GM19238 (cell line): Measurements from ENCODE around the gene BNIP1.
"Not testable (repeated sequence)": the region's sequence is repeated elsewhere in the genome, so short reads cannot be mapped to it uniquely, and the experiment has no call there.

Experiments used
- DNase-seq: peaks from one replicate; pipeline ENCODE4 v3.0.0; 2011; ENCODE audit warnings: low spot score; ENCODE audit not compliant: insufficient read length

BNIP1 gene

GRCh38 chr5:173144200-173145176 is at the start of gene BNIP1:
BNIP1 (plus strand) TSS chr5:173144531; CDS start chr5:173144546, 15 bp downstream.
- peak; percentile 91 for DNase-seq

GRCh38 chr5:173098787-173099186 is 45.5 kb upstream of the BNIP1 start:
- DNase-seq: no peak

- no peak for DNase-seq
These were observed 44.9 kb upstream of the BNIP1 start for GRCh38 chr5:173099461-173099860.

GRCh38 chr5:173101245-173101644 is 43.1 kb upstream of the BNIP1 start:
- no peak for DNase-seq

DNA sequence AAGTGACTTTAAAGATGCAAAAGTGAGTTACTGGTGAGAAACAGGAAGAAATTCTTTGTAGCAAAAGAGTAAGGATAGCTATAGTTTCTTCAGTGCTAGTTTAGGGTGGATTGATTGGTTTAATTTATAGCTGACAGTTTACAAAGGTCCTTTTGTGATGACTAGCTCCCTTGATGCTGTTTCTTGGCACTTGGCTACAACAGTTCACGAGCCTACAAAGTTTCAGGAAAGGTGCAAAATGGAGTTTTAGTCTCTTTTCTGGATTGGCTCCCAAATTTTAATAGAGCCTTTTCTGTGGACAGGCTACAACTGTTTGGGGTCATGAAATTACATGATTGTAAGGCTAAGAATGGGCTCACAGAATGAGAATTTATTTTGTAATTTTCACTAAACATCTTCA is 40.9 kb upstream of the BNIP1 start:
- no peak for DNase-seq

DNA sequence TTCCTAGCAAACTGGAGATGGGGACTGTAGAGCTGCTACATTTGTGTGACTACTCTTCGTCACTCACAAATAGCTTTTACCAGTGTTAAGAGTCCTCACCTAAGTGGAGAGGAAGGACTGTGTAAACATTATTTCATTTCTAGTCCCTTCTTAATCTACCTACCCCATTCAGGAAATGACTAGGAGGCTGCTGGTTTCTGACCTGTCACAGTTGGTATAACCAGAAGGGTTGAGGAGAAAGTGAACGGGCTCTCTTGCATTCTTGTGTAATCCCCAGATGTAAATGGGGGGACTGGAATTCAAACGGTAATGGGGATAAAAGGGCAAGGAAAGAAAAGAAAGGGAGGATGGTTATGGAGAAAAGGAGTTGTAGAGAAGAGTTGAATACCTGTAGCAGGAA is 35.4 kb upstream of the BNIP1 start:
- DNase-seq: no peak

DNA sequence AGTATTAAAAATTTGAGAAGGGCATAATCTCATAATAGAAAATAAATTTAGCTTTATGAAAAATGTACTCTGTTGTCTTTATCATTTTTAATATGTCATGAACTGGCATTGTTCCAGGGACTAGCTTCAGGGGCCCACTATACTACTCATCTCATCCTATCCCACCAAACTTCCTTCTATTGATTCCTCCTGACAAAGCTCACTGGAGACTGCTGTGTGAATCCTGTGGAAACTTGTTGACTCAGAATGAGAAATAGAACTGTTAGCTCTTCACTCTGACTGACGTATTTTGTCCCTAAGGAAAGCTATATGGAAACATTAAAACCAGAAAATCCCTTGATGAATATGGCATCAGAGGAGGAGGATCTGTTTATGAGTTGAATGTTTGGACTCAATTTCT is 29.8 kb upstream of the BNIP1 start:
- no peak for DNase-seq

GRCh38 chr5:173119719-173120118 is 24.6 kb upstream of the BNIP1 start:
- DNase-seq: no peak

- no peak for DNase-seq
These were observed 20.9 kb upstream of the BNIP1 start for GRCh38 chr5:173123416-173123815.

- DNase-seq: not testable (repeated sequence)
These were observed 12.2 kb upstream of the BNIP1 start for GRCh38 chr5:173132166-173132565.

DNA sequence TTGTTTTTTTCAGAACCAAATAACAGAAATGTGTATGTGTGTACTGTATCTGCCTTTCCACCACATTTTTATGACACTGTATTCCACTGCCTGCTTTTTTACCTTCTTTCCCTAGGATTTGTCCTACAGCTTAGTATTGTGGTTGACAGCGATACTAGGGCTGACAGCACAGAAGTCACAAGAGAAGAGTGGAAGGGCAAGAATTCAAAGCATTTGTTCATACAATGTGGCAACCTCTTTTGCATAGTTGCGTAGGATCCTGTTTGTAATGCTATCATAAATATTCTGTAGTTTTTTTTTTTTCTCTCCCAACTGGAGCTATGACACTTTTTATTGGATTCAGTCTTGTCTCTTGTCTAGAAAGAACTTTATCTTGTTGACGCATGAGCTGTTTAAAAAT is 5.6 kb upstream of the BNIP1 start:
- DNase-seq: no peak

DNA sequence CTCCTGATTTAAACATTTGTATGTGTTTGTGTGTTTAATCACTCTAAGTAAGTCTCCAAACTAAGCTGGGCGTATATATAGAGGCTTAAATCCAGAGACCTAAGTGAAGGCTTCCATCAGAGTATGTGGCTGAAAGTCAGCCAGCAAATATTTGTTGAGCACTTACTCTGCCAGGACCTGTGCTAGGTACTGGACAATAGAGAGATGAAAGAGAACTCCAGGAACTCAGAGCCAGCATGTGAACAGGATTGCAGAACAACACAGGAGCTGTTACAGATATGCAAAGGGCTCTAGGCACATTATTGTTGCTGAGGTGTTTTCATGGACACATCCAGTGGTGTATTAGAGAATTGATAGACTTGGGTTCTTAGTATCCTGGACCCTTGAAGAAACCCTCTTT is 4.7 kb upstream of the BNIP1 start:
- no peak for DNase-seq

GRCh38 chr5:173140769-173141168 is 3.6 kb upstream of the BNIP1 start:
- DNase-seq: no peak

- DNase-seq: no peak
These were observed 764 bp upstream of the BNIP1 start for GRCh38 chr5:173143567-173143966.

DNA sequence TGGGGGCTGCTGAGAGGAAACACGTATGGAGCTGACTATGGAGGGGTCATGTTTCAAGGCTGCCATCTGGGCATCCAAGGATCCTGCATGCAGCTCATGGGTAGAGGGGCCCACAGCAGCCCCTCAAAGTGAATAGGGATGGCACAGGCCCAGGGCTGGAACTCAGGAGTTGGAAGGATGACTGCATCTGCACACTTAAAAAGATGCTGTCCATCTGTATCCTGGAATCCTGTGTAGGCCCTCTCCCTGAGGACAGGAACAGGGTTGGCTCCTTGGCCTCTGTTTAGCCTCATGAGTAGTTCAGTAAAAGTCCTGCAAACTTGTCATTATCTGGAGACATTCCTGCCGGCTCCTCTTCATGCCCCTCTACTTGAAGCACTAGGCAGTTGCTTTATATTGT is 4.0 kb downstream of the BNIP1 start:
- DNase-seq: no peak

DNA sequence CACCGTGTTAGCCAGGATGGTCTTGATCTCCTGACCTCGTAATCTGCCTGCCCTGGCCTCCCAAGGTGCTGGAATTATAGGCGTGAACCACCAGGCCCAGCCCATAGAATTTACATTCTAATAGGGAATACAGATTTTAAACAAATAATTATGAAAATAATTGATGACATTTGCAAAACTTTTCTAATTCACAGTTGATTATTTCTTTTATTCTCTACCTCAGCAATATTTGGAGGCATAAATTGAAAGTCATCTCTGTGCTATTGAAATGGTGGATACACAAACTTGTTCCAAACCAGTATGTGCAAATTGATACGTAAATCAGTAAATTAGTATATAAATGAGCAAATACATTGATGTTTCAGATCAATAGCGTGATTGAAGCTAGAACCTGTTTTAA is 8.2 kb downstream of the BNIP1 start:
- DNase-seq: no peak

DNA sequence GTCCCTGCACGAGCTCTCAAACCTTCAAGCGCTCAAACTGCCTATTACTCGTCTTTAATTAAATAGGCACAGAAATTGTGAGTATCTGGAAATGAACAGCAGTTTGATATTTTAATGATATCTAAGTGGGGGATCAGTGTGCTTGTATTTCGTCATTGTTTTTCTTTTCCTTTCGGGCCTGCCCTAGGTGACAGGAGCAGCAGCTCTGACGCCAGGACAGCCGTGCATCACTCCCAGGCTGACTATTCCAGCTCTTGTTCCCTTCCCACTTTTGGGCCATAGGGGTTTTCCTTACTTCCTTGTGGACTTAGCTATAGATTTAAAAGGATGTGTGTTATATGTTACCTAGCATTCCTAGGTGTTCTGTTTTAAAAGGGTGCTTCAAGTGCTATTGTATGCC is 9.5 kb downstream of the BNIP1 start:
- DNase-seq: no peak

- not testable (repeated sequence) for DNase-seq
These were observed 10.3 kb downstream of the BNIP1 start for GRCh38 chr5:173154619-173155018.

GRCh38 chr5:173155912-173156311 is 11.6 kb downstream of the BNIP1 start:
- no peak for DNase-seq

GRCh38 chr5:173158366-173158765 is 14.0 kb downstream of the BNIP1 start:
- DNase-seq: no peak

DNA sequence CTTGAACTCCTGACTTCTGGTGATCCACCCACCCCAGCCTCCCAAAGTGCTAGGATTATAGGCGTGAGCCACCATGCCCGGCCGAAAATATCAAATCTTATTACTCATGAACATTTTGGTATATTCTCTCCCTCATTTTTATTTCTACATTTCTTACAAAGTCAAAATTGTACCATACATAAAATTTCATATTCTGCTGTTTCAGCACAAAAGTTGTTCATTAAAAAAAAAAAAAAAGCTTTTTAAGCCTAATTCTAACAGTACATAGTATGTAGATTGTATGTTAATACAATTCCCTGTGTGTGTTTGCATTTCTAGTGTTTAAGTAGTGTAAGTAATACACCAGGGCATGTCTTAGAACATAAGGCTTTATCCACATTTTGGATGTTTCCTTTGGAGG is 14.9 kb downstream of the BNIP1 start:
- no peak for DNase-seq

- DNase-seq: no peak
These were observed 16.8 kb downstream of the BNIP1 start for GRCh38 chr5:173161148-173161547.

GRCh38 chr5:173163219-173163618 is 18.9 kb downstream of the BNIP1 start:
- no peak for DNase-seq
